Erythroblast (primary cell): Measurements from ENCODE around the gene IRS4.

Source experiments
- GATA1 ChIP-seq: IDR thresholded peaks from 2 replicates; pipeline ENCODE4 v1.6.1; 2011; ENCODE audit warnings: low read depth, mild to moderate bottlenecking, control low read depth, low read length, moderate library complexity
- POLR2A ChIP-seq: IDR thresholded peaks from 2 replicates; pipeline ENCODE4 v1.6.1; 2011; ENCODE audit warnings: mild to moderate bottlenecking, low read length

DNA sequence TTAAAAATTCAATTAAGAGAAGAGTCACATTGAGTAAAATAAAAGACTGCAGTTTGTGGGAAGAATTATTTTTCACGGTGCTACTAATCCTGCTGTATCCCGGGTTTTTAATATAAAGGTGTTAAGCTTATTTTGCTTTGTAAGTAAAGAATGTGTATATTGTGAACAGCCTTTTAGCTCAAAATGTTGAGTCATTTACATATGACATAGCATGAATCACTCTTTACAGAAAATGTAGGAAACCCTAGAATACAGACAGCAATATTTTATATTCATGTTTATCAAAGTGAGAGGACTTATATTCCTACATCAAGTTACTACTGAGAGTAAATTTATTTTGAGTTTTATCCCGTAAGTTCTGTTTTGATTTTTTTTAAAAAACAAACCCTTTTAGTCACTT is 39.7 kb downstream of the IRS4 start:
- TF ChIP-seq POLR2A (no peak), GATA1 (no peak)
